HepG2 (cell line): ENCODE measurements around the gene TEKT5. TPM values are rescaled to one million over a fixed set of nuclear protein-coding genes. Genes with fewer than 3 reads are reported as not detected.

Experiments
- ATAC-seq: fragments of 200-7000 bp; cut with Tn5 transposase; 3 replicates; pipeline ENCODE4 v1.9.1; 2020; ENCODE audit warnings: mild to moderate bottlenecking, moderate library complexity
- BruUV-seq: library from RNA; stranded (reverse); fragments of 400-500 nt; replicated peaks from 2 replicates; lab custom pipeline; 2021; lab: Mats Ljungman, UMichigan
- CTCF ChIA-PET: fragments of 300-600 bp; formaldehyde crosslinking; extraction: SDS; loops from one replicate; lab custom pipeline; 2021; ENCODE audit warnings: low total read pairs, inconsistent platforms, low intra/inter-chr PET ratio; lab: Yijun Ruan, JAX
- POLR2A ChIA-PET: fragments of 350-600 bp; sonication (Branson Sonifier 250); formaldehyde crosslinking; loops from one replicate; lab custom pipeline; 2020; ENCODE audit warnings: antibody characterized with exemption, inconsistent platforms; lab: Yijun Ruan, JAX
- DNase-seq: peaks from one replicate; pipeline ENCODE4 v3.0.0-alpha.2; 2015; ENCODE audit warnings: low spot score
- FAIRE-seq: peaks from 3 replicates; lab custom pipeline; 2011; peaks lifted over from hg19 to GRCh38; lab: Jason Lieb, UNC
- H2AFZ ChIP-seq: one replicate; pipeline ENCODE4 v1.6.1; 2011; ENCODE audit warnings: low read length, inconsistent platforms
- H3K27ac ChIP-seq: fragments of 300-600 bp; 3 replicates; pipeline ENCODE4 v1.8.0; 2011; ENCODE audit warnings: mixed run types, mild to moderate bottlenecking, mixed read lengths, low read length, inconsistent platforms; ENCODE audit not compliant: insufficient read depth; ENCODE audit errors: extremely low read length
- H3K27me3 ChIP-seq, 2 experiments: fragments of 200-600 bp in 1 of 2; 2 replicates in 1 of 2; 3 replicates in 1 of 2; pipeline versions ENCODE4 v1.6.0 to v1.8.0; 2011; ENCODE audit warnings: low read length in 2 of 2, mild to moderate bottlenecking in 2 of 2, moderate library complexity in 2 of 2, inconsistent platforms in 1 of 2; ENCODE audit not compliant: insufficient read depth in 2 of 2, control insufficient read depth in 1 of 2
- H3K36me3 ChIP-seq, 2 experiments: fragments of 200-600 bp in 1 of 2; replicated peaks in 1 of 2; 2 replicates in 1 of 2; 3 replicates in 1 of 2; pipeline versions ENCODE4 v1.5.1 to v1.8.0; 2011; ENCODE audit warnings: low read length in 2 of 2, inconsistent platforms in 1 of 2; ENCODE audit not compliant: insufficient read depth in 2 of 2, control insufficient read depth in 1 of 2
- H3K4me1 ChIP-seq: 2 replicates; pipeline ENCODE4 v1.5.1; 2012; ENCODE audit warnings: low read length, inconsistent platforms; ENCODE audit not compliant: insufficient read depth
- H3K4me2 ChIP-seq: 2 replicates; pipeline ENCODE4 v1.6.0; 2011; ENCODE audit warnings: low read depth, low read length, inconsistent platforms
- H3K4me3 ChIP-seq, 3 experiments: fragments of 200-600 bp in 1 of 3; sonication (generic), shearing (Covaris generic) in 1 of 3; replicated peaks in 1 of 3; 2 replicates each; pipeline ENCODE4 v1.5.1; 2011 to 2016; ENCODE audit warnings: low read length in 3 of 3, inconsistent platforms in 2 of 3, low read depth in 2 of 3, mild to moderate bottlenecking in 2 of 3, control low read depth in 1 of 3, mixed read lengths in 1 of 3; ENCODE audit not compliant: insufficient read depth in 1 of 3
- H3K79me2 ChIP-seq: one replicate; pipeline ENCODE4 v1.6.1; 2011; ENCODE audit warnings: low read length, inconsistent platforms; ENCODE audit not compliant: insufficient read depth
- H3K9ac ChIP-seq: 2 replicates; pipeline ENCODE4 v1.6.0; 2011; ENCODE audit warnings: mild to moderate bottlenecking, low read depth, low read length, inconsistent platforms; ENCODE audit not compliant: insufficient read depth
- H3K9me3 ChIP-seq: 2 replicates; pipeline ENCODE4 v1.5.1; 2012; ENCODE audit warnings: mild to moderate bottlenecking, low read length
- H4K20me1 ChIP-seq: 2 replicates; pipeline ENCODE4 v1.6.0; 2011; ENCODE audit warnings: inconsistent platforms, mild to moderate bottlenecking, low read length, moderate library complexity; ENCODE audit not compliant: insufficient read depth
- BHLHE40 ChIP-seq: IDR thresholded peaks from 2 replicates; pipeline ENCODE4 v1.6.1; 2011; ENCODE audit warnings: low read length, improper control_type of control experiment
- CCAR2 ChIP-seq: fragments of 200-400 bp; formaldehyde crosslinking; optimal IDR thresholded peaks from 2 replicates; pipeline ENCODE3; 2018; ENCODE audit warnings: low read depth, mild to moderate bottlenecking, low read length, moderate library complexity
- DNMT1 ChIP-seq: sonication (generic); formaldehyde crosslinking; IDR thresholded peaks from 2 replicates; pipeline ENCODE4 v1.5.1; 2020; ENCODE audit warnings: mild to moderate bottlenecking, missing genetic modification reagents
- FOSL2 ChIP-seq: sonication (generic); formaldehyde crosslinking; IDR thresholded peaks from 2 replicates; pipeline ENCODE4 v1.4.0; 2020; ENCODE audit warnings: missing genetic modification reagents
- FOXK1 ChIP-seq: sonication (generic); formaldehyde crosslinking; IDR thresholded peaks from 2 replicates; pipeline ENCODE4 v1.4.0; 2020; ENCODE audit warnings: low read depth, missing genetic modification reagents, borderline replicate concordance
- GFI1 ChIP-seq: sonication (generic); formaldehyde crosslinking; IDR thresholded peaks from 2 replicates; pipeline ENCODE4 v1.5.0; 2020; ENCODE audit warnings: missing genetic modification reagents, mild to moderate bottlenecking, borderline replicate concordance
- RFX1 ChIP-seq: fragments of 450-650 bp; IDR thresholded peaks from 2 replicates; pipeline ENCODE4 v1.6.1; 2017
- SMYD3 ChIP-seq: sonication (generic); formaldehyde crosslinking; IDR thresholded peaks from 2 replicates; pipeline ENCODE4 v1.8.1; 2023; ENCODE audit warnings: mild to moderate bottlenecking, missing genetic modification reagents
- SRSF4 ChIP-seq: fragments of 200-400 bp; formaldehyde crosslinking; IDR thresholded peaks from one replicate; pipeline ENCODE4 v1.6.1; 2018; ENCODE audit warnings: mild to moderate bottlenecking, low read depth, low read length, moderate library complexity; ENCODE audit not compliant: poor library complexity, severe bottlenecking
- ZC3H4 ChIP-seq: sonication (generic); formaldehyde crosslinking; IDR thresholded peaks from 2 replicates; pipeline ENCODE4 v1.4.0; 2020; ENCODE audit warnings: missing genetic modification reagents, borderline replicate concordance
- ZNF121 ChIP-seq: sonication (generic); formaldehyde crosslinking; IDR thresholded peaks from 2 replicates; pipeline ENCODE4 v1.5.0; 2020; ENCODE audit warnings: mild to moderate bottlenecking, missing genetic modification reagents
- ZNF264 ChIP-seq: sonication (generic); formaldehyde crosslinking; IDR thresholded peaks from 2 replicates; pipeline ENCODE4 v1.4.0; 2020; ENCODE audit warnings: missing genetic modification reagents
- ZNF282 ChIP-seq: fragments of 450-650 bp; IDR thresholded peaks from 2 replicates; pipeline ENCODE4 v1.6.1; 2018; ENCODE audit not compliant: partially characterized antibody
- ZNF572 ChIP-seq: sonication (generic); formaldehyde crosslinking; IDR thresholded peaks from 2 replicates; pipeline ENCODE4 v1.5.1; 2020; ENCODE audit warnings: mild to moderate bottlenecking, missing genetic modification reagents
- ZNF609 ChIP-seq: sonication (generic); formaldehyde crosslinking; IDR thresholded peaks from 2 replicates; pipeline ENCODE4 v1.4.0; 2020; ENCODE audit warnings: mild to moderate bottlenecking, missing genetic modification reagents, borderline replicate concordance
- ZNF639 ChIP-seq: conservative IDR thresholded peaks from 2 replicates; pipeline ENCODE4 v1.6.1; 2018; ENCODE audit warnings: missing genetic modification reagents
- ZSCAN30 ChIP-seq: sonication (generic); formaldehyde crosslinking; IDR thresholded peaks from 2 replicates; pipeline ENCODE4 v1.5.0; 2020; ENCODE audit warnings: mild to moderate bottlenecking, missing genetic modification reagents
- WGBS: methylation state at CpG from one replicate; pipeline ENCODE4 v1.1.6; 2017; ENCODE audit warnings: low lambda C conversion rate; 5-methylcytosine and 5-hydroxymethylcytosine counted together
- in situ Hi-C: cut with HindIII; loops from 2 replicates; pipeline ENCODE4 v1.10.0; 2017; ENCODE audit warnings: low pct_unique_long_range_greater_than_20kb; ENCODE audit not compliant: extremely low pct_ligation_motif_present
- intact Hi-C: fragments of 100-400 bp; cut with micrococcal nuclease; formaldehyde crosslinking; loops from one replicate; pipeline ENCODE4 v1.10.0; 2022; ENCODE audit not compliant: unreplicated experiment
- polyA plus RNA-seq, 8 experiments: library from polyadenylated mRNA; depleted of rRNA in 3 of 8; stranded (reverse) in 7 of 8; unstranded in 1 of 8; fragments of >200 nt; fragmentation: Illumina TruSeq in 4 of 8; extraction: Trizol in 4 of 8; gene quantifications; 2 replicates each; pipeline versions ENCODE4 v1.2.1 to v1.2.3, GENCODE V29; 2011 to 2016; ENCODE audit warnings: low read depth in 4 of 8, missing spikeins in 1 of 8, mixed read lengths in 1 of 8; ENCODE audit not compliant: insufficient read depth in 1 of 8
- total RNA-seq, 5 experiments: library from RNA; depleted of rRNA; stranded (reverse); fragments of >200 nt; fragmentation: Illumina TruSeq; extraction: Trizol; gene quantifications; 2 replicates each; pipeline ENCODE4 v1.2.3, GENCODE V29; 2016; ENCODE audit warnings: low read depth in 1 of 5

Gene TEKT5
- total and polyA plus RNA-seq, 2 of the 13 experiments (the other 11 are each of a cell fraction or from before 2014, with no cell fraction given) = 0.16 TPM; not detected in 1

GRCh38 chr16:10580883-10581247 lies 113.9 kb downstream of the TEKT5 start:
- ChIA-PET POLR2A (interaction anchor here (0.8 to 2.6 kb wide), 14 partner anchors 9 to 342 kb away, joined by 3 to 18 read pairs (median 6); partner anchors contain the start of gene NUBP1), CTCF (interaction anchor here (1.9 to 2.0 kb wide), 2 partner anchors 87 to 156 kb away, joined by 8 to 19 read pairs; no protein-coding TSS in a partner anchor)
- Histone ChIP-seq H3K4me1 (peaks cover 59% of the 10 kb centered on the region), H3K4me2 (peak overlapping the region; percentile 77), H3K27me3 (peaks cover 0 to 3% of the 10 kb centered on the region in 2 experiments; a peak in 1 of 5 replicates), H3K36me3 (no peaks in the 10 kb centered on the region; a peak in 1 of 5 replicates), H4K20me1 (peaks cover 31% of the 10 kb centered on the region; the same call in 1 of the 2 replicates), H3K9ac (peak overlapping the region; percentile 86), H3K79me2 (peaks cover 35% of the 10 kb centered on the region), H3K4me3 (peak overlapping the region; percentile 79 to 93 (median 79)), H2AFZ (no peak overlapping the region), H3K27ac (peak overlapping the region; percentile 56), H3K9me3 (peaks cover 7% of the 10 kb centered on the region; the same call in 1 of the 2 replicates)
- no peak for FAIRE-seq
- BruUV-seq = no TSS peak
- no peak; the same call in 2 of the 3 replicates for ATAC-seq
- in situ Hi-C loops = no loop called here
- no peak for DNase-seq
- intact Hi-C loops = loop anchor here (1.0 to 2.0 kb wide), 4 partner anchors 36 to 156 kb away; no protein-coding TSS in a partner anchor
- 8% methylated on average over 7 of the region's 7 CpGs for WGBS
- TF ChIP-seq FOXK1 (no peak), GFI1 (CRISPR knock-in tag) (0 out of 2 replicates have a peak, but pooled peaks have one; percentile 11), ZNF572 (CRISPR knock-in tag) (0 out of 2 replicates have a peak, but pooled peaks have one; percentile 46), ZC3H4 (CRISPR knock-in tag) (0 out of 2 replicates have a peak, but pooled peaks have one; percentile 13), RFX1 (no peak), SRSF4 (no peak), ZNF639 (0 out of 2 replicates have a peak, but pooled peaks have one; percentile 5), ZNF609 (CRISPR knock-in tag) (no peak), ZSCAN30 (0 out of 2 replicates have a peak, but pooled peaks have one; percentile 27), CCAR2 (peak; percentile 82), DNMT1 (CRISPR knock-in tag) (no peak; the same call in 1 of the 2 replicates), SMYD3 (CRISPR knock-in tag) (peak; percentile 40; the same call in 1 of the 2 replicates), ZNF121 (CRISPR knock-in tag) (peak; percentile 17; the same call in 1 of the 2 replicates), ZNF282 (no peak), FOSL2 (CRISPR knock-in tag) (peak; percentile 2; the same call in 1 of the 2 replicates), ZNF264 (CRISPR knock-in tag) (no peak), BHLHE40 (0 out of 2 replicates have a peak, but pooled peaks have one; percentile 32)
